Caki2 (cell line): ENCODE measurements around the gene LSM14A. TPM values are rescaled to one million over a fixed set of nuclear protein-coding genes. Genes with fewer than 3 reads are reported as not detected.

ENCODE experiments used
- DNase-seq: peaks from one replicate; pipeline ENCODE4 v3.0.0-alpha.2; 2015; ENCODE audit warnings: low read depth
- in situ Hi-C: cut with HindIII; loops from 2 replicates; pipeline ENCODE4 v1.10.0; 2016; ENCODE audit warnings: low sequenced_read_pairs, low pct_unique_long_range_greater_than_20kb, mixed read lengths
- total RNA-seq: library from RNA; depleted of rRNA; stranded (reverse); fragments of >200 nt; shearing (Covaris generic); gene quantifications from 2 replicates; pipeline ENCODE4 v1.2.3, GENCODE V29; 2014; ENCODE audit warnings: low replicate concordance; rRNA removed

Gene LSM14A
- total RNA-seq, 1 experiment from 2014 or later, result 64.3 TPM

DNA sequence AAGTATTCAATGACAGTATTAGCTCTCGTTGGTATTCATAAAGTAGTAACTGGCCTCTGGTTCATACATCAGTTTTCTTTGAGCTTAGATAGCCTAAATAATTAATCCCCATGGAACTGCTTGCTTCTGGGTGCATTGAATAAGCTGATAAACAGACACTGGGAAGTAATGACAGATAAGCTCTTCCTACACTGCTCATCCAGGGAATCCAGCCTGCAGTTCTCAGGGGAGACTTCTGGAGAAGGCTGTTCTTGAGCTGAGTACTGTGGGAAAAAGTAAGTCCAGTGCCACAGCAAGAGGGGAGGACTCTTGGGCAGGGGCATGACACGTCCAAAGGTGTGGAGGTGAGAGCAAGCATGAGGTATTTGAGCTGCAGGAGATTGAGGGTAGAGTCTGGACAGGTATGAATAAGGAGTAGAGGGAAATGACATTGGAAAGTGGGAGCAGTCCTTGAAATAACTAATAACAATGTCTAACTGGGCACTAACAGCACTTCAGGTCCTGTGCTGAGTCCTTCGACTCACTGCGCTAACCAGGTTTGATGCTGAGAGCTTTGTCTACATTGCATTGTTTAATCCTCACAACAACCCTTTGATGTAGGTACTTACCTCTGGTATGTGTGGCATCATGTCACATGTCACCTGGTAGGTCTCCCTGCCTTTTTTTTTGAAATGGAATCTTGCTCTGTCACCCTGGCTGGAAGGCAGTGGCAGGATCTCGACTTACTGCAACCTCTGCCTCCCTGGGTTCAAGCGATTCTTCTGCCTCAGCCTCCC, 89.2 kb downstream of the LSM14A start:
- DNase-seq, result no peak

DNA sequence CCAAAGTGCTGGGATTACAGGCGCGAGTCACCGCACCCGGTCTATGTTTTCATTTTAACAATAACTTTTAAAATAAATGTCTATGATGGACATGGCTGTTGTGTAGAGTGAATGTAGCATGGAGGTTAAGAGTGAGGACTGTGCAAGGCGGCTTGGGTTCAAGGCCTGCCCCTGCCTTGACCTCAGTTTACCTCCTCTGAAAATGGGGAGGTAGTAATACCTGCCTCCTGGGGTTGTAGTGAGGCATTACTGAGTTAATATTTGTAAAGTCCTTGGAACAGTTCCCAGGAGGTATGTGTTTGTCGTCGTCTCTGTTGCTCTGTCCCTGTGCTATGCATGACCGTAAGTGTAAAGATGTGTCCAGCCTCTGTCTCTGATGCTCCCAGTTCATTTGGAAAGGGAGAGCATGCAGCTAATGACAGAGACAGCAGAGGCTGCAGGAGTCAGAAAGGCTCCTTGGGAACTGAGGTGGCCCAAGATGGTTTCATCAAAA, 91.5 kb downstream of the LSM14A start:
- DNase-seq, result peak; percentile 53
- in situ Hi-C loops, result no loop called here

More for the DNA sequence above, 89.2 kb downstream of the LSM14A start:
- in situ Hi-C loops, result no loop called here

DNA sequence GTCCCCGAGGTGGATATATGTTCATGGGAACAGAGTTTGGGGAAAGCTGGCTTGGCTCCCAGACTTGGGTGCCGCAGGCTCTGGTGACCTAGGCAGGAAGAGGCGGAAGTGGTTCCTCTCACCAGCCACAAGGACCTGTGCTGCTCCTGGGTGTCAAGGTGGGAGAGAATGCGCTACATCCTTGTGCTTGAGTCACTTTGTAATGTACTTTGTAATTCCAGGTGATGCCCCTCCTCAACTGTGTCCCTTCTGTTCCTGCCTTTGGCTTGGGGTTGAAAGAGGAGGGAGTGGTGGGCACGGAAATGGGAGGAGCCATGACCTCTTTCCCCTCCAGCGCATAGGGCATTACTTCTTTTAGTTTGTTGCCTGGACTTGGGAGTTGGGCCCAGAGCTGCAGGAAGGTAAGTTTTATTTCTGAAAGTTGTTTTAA, 92.9 kb downstream of the LSM14A start:
- in situ Hi-C loops, result no loop called here
- DNase-seq, result no peak

DNA sequence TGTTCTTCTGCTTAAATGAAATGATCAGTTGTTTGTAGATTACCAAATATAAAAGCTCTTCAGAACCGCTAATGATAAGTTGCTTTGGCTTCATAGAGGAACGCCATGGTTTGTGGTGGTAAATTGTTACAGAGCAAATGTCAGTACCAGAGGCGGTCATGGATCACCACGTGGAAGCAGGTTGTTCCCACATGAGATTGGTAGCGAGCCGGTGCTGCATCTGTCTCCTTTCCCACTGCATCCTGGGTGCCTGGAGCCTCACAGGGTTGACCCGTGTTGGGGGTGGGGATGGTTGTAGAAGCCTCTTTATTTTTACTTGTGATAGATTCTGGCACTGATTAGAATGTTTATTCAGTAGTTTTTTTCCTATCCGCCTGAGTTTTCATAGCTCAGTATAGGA, 96.8 kb downstream of the LSM14A start:
- in situ Hi-C loops, result no loop called here
- DNase-seq, result no peak

DNA sequence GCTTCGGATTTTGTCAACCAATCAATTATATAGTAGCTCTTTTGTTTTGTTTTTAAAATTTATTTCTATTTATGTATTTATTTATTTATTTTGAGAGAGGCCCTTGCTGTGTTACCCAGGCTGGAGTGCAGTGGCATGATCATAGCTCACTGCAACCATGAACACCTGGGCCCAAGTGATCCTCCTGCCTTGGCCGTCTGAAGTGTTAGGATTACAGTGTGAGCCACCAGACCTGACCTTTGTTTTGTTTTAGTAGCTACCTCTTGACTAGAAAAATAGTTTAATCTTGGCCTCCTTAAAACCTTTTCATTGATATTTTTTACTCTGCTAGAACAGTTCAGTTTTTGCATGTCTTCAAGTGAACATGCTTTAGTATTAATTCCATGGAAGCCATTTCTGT, 97.2 kb downstream of the LSM14A start:
- in situ Hi-C loops, result no loop called here
- DNase-seq, result no peak

DNA sequence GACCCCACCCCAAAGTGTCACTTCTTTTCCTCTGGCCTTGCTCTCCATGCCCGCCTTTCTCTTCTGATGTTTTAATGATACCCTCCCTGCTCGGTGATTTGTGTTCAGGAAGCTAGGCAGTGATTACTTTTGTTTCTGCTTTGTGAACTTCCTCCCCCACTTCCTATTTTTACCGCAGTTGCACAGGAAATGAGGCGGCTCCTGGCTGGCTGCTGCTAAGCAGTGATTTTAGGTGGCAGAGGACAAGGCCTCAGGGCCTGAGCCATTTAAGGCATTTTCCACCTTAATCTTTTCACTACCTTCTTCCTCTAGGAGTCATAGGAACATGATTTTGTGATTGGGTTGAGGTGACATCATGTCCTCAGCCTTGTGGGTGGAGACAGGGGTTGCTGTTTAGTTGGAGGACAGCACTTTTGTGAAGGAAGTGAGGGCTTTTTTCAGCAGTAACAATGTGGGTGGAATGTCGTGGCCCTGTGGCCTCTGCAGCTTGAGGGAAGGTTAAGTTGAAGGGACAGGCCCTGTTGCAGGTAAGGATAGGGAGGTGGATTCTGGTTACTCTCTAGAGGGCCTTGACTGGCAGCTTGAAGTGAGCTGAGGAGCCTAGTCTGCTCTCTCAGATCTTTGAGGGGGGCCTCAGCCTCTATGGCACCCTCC, 97.8 kb downstream of the LSM14A start:
- in situ Hi-C loops, result no loop called here

DNA sequence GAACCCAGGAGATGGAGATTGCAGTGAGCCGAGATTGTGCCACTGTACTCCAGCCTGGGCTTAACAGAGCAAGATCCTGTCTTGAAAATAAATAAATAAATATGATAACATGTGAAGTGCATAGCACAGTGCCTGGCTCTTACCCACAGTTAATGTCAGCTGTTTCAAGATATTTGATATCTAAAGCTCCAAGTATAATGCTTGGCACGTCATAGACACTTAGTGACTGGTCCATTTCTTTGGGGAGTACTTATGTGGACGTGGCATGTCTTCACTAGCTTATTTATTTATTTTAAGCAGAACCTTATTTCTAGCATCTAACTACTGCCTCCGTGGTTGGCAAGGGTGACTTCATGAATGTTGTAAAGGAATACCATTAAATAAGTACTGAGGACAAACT, 100.8 kb downstream of the LSM14A start:
- in situ Hi-C loops, result no loop called here
- no peak for DNase-seq

More for the DNA sequence above, 97.8 kb downstream of the LSM14A start:
- peak; percentile 55 for DNase-seq

DNA sequence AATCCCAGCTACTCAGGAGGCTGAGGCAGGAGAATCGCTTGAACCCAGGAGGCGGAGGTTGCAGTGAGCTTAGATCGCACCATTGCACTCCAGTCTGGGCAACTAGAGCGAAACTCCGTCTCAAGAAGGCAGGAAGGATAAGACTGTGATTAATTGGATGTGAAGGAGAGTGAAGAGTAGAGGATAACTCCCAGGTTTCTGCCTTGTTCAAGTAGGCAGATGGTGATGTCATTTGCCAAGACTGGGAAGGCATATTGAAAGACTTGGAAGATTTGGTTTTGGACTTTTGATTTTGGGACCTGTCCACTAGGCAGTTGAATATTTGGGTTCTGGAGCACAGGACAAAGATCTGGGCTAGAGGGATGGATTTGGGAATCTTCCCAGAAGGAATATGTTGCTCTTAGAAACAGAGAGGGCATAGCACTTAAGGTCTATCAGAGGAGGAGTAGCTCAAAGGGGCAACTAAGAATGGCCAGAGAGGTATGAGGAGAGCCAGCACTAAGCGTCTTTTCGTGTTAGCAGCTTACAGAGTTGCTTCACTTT, 102.1 kb downstream of the LSM14A start:
- DNase-seq, result no peak
- in situ Hi-C loops, result no loop called here

DNA sequence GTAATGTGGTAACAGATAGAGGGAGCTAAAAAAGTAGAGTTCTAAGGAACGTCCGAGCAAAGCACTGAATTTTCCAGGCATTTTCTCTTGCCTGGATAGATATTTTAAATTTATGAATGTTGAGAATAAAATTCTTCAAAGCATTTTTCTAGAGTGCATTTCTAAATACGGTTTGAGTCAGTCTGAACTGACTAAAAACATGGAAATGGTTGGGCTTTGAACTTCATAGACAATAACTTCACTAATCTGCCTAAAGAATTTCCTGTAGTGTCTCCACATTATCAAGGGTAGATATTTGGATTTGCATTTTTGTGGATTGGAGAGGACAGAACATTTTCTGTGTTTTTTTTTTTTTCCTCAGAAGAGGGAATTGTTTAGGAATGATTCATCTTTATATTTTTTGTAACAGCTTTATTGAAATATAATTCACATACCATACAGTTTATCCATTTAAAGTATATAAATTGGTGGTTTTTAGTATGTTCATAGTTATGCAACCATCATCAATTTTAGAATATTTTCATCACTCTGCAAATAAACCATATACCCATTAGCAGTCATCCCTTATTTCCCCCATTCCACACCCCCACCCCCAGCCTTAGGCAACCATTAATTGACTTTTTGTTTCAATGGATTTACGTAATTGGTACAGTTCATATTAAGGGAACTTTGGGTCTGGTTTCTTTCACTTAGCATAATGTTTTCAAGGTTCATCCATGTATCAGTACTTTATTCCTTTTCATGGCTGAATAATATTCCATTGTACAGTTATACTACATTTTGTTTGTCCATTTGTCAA, 102.7 kb downstream of the LSM14A start:
- in situ Hi-C loops, result no loop called here
- no peak for DNase-seq

DNA sequence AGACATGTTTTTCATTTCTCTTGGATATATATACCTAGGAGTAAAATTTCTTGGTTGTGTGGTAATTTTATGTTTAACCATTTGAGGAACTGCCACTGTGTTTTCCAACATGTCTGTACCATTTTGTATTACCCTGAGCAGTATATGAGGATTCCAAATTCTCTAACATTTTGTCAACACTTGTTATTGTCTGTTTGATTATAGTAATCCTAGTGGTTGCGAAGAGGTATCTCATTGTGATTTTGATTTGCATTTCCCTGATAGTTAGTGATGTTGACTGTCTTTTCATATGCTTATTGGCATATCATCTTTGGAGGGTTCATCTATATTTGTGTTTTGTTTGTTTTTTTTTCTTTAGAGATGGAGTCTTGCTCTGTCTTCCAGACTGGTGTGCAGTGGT, 103.4 kb downstream of the LSM14A start:
- no peak for DNase-seq

DNA sequence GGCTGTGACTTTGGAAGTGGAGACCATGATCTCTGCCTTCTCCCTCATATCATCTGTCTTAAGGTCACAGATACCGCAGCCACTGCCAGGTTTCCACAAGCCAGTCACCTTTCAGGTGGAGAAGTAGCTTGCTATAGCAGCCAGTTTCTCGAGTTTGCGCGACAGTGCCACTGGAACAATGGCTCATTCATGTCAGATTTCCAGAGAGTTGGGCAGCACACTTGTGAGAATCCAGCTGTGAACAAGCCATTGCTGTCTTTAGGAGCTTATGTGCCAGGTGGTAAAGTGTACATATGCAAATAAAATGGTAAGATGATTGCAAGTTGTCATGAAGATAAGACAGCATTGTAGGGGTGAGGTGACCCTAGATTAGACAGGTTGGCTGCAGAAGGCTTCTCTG, 104.3 kb downstream of the LSM14A start:
- no peak for DNase-seq

More for the DNA sequence above, 103.4 kb downstream of the LSM14A start:
- in situ Hi-C loops, result no loop called here

DNA sequence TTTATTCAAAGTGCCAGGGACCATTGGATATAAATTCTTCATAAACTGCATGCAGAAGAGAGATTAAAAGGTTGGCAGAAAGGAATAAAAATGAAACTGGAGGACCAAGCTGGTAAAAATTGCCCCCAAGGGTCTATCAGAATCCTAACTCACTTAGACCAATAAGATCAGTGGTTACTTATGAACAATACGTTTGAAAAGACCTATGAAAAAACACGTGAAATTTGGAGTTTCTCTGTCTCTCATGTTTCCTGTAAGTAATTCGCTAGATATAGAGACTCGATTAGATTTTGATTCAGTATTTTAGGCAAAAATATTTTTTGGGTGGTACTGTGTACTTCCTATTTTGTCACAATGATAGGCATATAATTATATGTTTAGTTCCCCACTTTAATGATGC, 104.9 kb downstream of the LSM14A start:
- in situ Hi-C loops, result no loop called here

More for the DNA sequence above, 104.3 kb downstream of the LSM14A start:
- in situ Hi-C loops, result no loop called here

DNA sequence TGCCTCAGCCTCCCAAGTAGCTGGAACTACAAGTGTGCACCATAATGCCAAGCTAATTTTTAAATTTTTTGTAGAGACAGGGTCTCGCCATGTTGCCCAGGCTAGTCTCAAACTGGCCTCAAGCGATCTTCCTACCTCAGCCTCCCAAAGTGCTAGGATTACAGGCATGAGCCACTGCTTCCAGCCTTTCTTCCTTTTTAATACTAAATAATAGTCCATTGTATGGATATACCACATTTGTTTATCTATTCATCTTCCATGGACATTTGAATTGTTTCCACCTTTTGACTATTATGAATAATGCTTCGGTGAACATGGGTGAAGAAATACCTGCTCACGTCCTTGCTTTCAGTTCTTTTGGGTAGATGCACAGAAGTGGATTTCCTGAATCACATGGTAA, 106.5 kb downstream of the LSM14A start:
- DNase-seq, result no peak
- in situ Hi-C loops, result no loop called here

More for the DNA sequence above, 104.9 kb downstream of the LSM14A start:
- no peak for DNase-seq

Other genes starting within 250 kb of the LSM14A start
- 4.8 and 7.4 TPM in 2 replicates for gene GARRE1, start 82.0 kb downstream of the LSM14A start, total RNA-seq
- 829 and 893 TPM in 2 replicates for gene GPI, start 192.7 kb downstream of the LSM14A start, total RNA-seq
- 24.6 and 25.9 TPM in 2 replicates for gene PDCD2L, start 231.9 kb downstream of the LSM14A start, total RNA-seq